Measurements from ENCODE around the gene NCKIPSD.

DNA sequence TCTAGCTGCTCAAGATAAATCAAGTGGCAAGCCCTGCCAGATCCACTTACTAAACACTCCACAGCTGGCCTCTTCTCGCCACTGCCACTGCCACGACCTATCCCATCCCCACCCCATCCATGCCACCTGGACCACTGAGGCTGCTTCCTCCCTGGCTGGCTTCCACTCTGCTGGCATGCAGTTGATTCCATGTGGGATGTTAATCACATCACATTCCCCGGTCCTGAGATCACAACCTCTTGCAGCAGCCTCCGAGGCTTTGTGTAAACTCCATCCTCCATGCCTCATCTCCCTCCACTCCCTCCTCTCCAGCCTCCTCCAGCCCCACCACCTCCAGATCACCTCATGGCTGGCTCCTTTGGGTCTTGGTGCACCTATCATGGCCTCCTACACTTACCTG, 7.7 kb downstream of the NCKIPSD start:
- TF ChIP-seq POLR2A (IDR thresholded peaks at IDR 0.05; ENCODE audit: low read length) = no peak
- TF ChIP-seq GATA1 (IDR thresholded peaks at IDR 0.05; ENCODE audit: low read depth, low read length) = no peak

All from erythroblast (primary cell).